GM21367 (cell line): ENCODE data around the gene GOLGA2.

Source experiments
- ATAC-seq: cut with Tn5 transposase; IDR thresholded peaks from one replicate; pipeline ENCODE4 v1.9.1; 2021; ENCODE audit not compliant: unreplicated experiment

GOLGA2 gene

DNA sequence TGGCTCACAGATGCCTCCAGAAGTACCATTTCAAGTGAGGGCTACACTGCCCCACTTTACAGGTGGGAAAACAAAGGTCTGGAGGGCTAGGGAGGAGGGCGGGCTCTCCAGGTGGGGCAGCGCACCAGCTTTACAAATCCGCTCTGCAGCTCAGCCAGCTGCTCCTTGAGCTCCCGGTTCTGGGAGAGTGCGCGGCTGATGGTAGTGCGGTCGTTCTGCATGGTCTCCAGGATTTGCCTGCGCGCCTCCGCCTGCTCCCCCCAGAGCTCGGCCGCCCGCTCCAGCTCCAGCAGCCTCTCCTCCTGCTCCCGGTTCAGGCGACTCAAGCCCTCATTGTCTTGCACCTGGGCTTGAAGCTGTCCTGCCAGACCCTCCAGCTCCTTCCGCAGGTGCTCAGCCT is 15.5 kb downstream of the GOLGA2 start:
- ATAC-seq: no peak

DNA sequence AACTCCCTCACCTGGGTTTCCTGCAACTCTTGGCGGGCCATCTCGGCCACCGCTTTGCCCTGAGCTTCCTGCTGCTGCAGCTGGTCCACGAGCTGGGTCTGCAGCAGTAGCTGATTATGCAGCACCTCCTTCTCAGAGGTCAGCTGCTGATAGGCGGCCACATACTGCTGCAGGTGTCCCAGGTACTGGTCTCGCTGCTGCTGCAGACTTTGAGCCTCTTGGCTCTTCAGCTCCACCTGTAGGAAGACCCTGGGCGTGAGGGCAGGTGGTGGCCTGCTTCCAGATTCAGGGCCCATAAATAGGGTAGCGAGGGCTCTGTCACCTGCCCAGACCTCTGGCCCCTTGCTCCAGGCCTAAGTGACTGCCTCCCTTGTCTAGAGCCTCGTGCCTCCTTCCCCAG is 16.7 kb downstream of the GOLGA2 start:
- ATAC-seq: no peak

DNA sequence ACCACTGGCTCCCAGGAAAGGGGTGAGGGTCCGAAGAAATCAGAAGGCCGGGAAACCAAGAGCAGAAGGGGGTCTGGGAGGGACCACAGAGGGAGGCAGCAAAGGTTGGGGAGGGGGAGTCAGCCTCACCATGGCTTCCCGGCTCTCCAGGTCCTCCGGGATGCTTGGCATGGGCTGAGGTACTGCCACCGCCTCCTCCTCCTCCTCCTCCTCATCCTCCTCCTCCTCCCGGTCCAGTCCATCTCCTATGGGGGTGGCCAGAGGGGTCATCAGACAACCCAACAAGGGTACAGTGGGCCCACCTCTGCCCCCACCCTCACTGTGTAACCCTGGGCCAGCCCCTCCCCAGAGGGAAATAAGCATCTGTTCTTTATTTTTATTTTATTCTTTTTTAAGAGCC is 17.5 kb downstream of the GOLGA2 start:
- no peak for ATAC-seq

DNA sequence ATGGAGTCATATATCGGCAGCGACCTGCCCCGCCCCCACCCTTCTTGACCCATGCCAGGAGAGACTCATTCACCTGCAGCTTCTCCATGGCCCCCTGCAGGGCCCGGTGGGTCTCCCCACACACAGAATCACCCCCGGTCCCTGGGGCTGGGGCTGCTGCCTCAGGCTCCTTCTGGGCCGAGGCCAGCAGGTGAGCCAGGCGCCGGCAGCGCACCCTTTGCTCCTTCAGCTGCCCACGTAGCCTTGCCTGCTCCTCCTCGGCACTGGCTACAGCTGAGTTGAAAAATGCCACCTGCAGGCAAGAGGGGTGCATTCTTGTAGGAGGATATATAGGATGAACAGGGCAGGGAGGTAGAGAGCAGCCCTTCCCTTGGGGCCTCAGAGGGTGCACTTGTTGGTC is 17.9 kb downstream of the GOLGA2 start:
- ATAC-seq: no peak

DNA sequence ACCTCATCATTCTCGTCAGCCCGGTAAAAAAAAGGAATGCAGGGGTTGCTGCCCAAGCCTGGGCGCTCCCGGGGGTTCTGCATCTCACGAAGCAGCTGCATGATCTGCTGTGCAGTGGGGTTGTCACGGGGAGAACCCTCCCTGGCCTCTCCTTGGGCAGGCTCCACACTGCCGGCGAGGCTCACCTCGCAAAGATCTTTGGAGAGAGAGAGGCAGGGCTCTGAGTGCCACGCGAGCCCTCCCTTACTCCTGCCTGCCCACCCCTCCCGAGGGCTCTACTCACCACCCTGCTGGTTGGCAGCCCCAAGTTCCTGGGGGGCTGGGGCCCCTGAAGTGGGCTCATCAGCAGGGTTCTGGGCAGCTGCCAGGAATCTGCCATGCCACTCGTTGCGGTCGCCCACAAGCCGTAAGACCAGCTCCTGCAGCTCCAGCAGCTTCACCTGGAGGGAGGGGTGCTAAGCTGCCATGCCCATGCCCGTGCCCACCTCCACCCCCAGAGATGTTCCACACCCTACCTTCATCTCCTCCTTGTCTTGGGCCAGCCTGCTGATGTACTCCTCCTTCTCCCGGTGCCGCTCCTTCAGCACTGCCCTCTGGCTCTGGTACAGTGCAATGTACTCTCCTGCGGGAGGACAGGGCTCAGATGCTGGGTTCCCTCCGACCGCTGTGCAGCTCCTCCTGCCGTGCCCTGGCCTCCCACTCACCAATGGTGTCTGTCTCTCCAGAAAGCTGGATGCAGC is 18.6 kb downstream of the GOLGA2 start:
- ATAC-seq: no peak

DNA sequence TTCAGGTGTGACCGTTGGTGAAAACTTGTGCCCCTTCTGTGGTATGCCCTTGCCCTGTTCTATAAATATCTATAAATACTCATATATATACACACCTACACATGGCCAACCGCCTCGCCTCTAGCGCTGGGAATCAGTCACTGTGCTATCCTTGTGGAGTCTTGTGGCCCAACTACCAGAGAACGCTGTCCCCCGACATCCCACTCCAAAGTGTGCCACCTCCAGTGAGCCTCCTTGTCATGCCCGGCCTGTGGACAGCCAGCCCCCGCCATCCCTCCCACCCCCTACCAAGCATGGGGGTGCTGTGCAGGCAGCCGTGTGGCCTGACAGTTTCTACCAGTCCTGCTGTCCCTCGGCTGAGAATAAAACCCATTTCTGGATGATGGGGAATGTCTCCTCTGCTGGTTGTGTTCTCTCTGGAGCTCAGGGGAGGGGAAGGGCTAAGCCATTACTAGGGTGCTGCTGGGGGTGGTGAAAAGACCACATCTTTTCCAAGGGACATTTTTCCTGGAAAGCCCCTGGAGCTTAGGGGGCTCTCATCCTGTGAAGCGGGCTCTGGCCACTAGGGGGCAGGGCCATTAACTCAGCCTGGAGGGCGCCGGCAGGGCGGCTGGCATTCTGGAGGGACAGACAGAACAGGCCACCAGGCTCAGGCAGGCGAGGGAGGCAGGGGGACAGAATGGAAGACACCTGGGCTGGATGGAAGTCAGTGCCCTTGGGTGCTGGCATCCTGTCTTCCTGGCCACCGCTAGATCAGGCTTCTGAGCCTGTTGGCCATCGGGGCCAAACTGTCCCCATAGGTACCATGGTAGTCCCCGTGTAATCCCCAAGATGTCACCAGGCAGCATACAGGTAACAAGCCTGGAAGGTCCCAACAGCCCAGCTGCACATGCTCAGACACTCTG is 20.7 kb downstream of the GOLGA2 start:
- ATAC-seq: no peak

DNA sequence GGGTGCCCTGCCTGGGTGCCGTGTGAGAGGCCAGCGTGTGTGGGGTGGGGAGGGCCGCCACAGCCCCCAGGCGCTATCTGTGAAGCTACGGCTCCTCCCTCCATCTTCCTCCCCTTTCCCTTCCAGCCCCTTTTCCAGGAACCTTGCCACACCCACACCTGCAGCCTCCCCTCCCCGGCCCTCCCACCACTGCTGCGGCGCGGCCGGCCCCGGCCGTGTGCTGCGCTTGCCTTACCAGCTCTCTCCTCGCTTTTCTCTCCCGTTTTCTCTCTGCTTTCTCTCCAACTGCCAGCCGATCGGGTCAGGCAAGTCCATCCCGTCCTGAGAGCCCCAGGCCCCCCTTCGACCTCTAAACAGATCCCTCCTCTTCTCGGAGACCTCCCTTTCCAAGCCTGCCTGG is 21.4 kb downstream of the GOLGA2 start:
- ATAC-seq: no peak

DNA sequence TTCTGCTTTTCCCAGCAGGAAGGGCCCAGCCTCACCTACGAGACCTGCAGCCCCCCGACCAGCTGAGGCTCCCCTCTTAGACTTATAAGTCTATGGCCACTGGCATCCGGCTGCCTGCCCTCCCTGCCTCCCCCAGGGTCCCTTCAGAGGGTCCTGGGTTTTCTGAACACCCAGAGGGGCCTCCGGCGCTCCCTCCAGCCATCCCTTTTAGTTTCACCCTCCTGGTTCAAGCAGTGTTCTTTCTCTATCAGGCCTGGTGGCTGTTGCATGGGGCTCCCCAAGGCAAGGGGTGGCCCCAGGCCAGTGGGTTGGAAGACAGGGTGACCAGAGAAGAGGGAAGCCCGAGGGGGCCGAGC is 21.8 kb downstream of the GOLGA2 start:
- no peak for ATAC-seq

DNA sequence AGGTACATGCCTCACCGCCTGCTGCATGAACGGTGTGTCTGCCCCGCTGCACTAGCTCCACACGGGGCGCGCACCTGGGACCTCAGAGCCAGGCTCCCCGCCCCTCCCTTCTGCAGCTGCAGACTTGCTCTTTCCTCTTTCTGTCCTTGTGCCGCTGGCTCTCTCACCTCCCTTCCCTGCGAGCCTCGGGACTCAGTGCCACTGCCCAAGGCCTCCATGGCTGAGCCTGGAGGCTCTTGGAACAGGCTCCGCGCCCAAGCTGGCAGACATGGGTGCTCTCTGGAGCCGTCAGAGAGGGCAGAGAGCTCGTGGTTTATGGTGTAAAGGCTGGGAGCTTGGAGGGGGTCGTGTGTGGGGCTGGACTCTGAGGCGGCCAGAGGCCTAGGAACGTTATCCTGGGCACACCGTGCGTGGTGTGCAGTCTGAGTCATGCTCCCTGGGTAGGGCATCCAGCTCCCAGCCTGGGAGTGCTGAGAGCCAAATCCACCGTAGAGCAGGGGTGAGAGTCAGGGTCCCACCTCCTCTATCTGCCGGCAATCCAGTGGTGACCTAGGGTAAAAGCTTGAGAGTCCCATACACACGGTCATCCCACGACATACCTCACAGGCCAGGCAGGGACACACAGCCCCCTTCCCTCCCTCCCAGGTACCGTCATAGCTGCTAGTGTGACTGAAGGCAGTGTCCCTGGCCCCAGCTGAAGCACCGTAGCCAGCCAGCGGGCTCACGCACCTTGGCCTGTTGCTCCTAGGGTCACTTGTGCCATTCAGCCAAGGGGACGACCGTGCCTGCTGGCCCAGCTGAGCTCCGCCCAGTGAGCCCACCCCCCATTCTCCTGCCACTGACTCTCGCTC is 22.4 kb downstream of the GOLGA2 start:
- no peak for ATAC-seq

DNA sequence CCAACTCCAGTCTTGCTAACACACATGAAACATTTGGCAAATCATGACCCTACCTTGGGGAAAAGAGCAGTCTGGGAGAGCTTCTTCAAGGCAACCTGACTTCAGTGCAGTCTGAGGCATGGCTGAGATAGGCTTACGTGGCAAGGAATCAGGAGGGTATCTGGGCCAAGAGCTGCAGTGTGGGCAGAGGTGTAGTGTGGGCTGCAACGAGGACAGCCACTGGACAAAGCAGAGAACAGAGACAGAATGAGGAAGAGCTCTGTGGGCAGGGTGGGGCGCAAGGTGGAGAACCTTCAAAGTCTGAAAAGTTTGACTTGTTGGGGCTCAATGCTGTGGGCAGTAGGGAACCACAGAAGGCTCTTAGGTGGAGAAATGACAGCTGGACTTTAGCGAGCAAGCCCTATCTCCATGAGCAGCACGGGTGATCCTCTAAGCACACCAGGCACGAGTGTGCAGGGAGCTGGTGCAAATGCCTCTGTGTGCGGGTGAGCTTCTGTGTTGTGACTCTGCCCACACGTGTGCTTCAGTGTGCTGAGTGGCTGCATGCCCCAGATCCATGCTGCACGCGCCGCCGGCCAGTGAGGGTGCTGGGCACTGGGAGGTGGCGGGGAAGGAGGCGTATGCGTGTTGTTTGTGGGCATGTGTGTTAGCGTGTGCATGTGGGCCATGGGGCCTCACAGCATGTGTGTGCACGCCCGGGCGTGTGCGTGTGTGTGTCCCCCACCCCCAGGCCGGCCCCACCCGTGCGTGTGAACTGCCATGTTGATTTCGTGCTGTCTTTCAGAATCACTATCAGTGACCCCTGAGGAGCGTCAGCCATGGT is 23.3 kb downstream of the GOLGA2 start:
- no peak for ATAC-seq

DNA sequence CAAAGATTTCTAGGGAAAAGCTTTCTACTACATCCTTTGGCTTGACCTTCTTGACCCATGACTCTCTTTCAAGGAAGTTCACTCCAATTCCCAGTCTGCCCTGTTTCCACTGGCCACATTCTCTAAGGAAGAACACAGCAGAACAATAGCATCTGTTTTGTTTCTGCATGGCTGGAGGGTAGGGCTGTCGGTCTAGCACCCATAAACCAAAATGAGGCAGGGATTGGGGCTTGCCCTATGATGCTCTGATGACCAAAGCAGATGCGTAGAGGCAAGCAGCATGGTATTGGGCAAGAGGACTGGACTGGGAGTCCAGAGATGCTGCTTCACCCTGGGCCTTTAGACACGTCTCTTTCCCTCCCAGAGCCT is 24.1 kb downstream of the GOLGA2 start:
- ATAC-seq: no peak

DNA sequence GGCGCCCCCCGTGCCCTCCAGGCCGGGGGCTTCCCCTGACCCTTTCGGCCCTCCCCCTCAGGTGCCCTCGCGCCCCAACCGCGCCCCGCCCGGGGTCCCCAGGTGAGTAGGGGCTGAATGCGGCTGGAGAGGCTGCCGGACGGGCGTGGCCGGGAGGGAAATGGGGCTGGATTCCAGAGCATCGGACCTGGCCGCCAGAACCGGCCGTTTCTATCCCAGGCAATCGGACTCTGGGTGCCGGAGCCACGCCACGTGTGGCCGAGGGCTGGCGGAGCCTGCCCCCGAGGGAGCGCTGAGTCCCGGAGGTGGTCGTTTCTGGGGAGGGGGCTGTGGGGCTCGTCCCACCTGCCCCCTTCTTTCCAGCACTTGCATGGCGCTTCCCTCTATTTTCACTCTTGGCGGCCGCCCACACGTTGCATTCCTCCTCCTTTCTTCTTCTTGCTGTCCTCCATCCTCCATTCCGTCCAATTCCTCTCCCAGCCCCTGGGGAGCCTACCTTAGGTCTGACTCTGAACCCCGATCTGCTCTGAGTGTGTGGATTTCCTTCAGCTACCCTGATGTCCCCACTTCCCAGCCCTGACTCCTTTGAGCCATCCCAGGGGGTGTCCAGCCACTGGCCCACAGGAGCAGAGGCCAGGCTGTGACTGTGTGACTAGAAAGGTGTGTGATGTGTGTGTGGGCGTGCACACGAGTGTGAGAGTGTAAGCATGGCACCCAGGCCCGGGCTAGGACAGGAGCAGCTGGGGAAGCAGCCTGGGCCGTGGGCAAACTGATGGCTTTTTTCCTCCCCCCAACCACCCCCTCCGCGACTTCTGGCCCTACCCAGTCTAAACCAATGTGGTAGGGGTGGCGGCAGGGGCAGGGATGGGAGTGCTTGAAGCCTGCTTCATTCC is 24.7 kb downstream of the GOLGA2 start:
- ATAC-seq: peak; percentile 3

DNA sequence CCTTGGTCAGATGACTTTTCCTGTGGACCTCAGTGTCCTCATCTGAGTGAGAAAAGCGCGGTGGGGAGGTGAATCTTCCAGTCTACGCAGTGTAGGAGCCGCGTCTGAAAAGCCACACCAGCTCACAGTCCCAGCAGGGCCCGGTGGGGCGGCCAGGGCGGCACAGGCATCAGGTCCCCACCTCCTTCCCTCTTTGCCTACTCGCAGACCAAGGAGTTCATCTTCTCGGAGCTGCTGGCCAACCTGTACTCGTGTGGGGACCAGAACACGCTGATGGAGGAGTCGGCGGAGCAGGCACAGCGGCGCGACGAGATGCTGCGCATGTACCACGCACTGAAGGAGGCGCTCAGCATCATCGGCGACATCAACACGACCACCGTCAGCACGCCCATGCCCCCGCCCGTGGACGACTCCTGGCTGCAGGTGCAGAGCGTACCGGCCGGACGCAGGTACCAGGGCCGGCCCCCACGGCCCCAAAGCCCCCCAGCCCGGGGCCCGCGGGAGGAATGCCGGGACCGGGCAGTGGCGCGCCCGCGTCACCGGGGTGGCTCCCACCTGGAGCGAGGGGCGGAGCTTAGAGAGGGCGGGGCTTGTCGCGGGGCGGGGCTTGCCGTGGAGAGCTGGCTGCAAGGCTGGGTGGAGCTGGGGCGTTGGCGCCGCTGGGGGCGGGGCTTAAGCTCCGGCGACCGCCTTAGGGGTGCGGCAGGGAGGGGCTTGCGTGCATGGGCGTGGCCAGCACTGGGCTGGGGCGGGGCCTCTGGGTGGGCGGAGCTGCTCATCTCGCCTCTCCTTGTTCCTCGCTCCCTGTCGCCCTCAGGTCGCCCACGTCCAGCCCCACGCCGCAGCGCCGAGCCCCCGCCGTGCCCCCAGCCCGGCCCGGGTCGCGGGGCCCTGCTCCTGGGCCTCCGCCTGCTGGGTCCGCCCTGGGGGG is 25.6 kb downstream of the GOLGA2 start:
- peak; percentile 52 for ATAC-seq

DNA sequence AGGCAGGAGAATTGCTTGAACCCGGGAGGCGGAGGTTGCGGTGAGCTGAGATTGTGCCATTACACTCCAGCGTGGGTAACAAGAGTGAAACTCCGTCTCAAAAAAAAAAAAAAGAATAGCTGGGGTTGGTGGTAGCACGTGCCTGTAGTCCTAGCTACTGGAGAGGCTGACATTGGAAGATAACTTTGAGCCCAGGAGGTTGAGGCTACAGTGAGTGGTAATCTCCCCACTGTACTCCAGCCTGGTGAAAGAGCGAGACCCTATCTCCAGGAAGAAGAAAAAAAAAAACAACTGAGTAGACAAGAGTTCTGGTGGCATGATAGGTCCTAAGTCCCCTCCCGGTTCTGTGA is 26.3 kb downstream of the GOLGA2 start:
- ATAC-seq: no peak

DNA sequence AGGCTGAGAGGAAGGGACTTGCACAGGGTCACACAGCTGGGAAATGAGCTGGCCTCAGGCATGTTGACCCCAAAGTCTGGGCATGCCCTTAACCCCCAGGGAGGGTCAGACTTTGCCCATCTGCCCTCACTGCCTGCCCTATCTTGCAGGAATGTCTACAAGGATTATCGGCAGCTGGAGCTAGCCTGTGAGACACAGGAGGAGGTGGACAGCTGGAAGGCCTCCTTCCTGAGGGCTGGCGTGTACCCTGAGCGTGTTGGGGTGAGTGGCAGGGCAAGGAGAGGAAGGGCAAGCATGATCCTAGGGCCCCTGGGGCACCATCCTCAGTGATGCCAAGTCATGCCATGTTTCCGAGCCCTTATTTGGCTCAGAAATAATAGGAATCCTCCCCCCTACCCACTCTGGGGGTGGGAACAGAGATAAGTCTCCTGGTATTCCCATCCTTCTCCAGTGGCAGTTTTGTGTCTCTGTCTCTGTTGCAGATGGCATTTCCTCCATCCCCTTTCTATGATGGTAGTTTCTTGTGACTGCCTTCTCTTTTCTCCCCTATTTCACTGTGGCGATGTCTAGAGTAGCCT is 28.5 kb downstream of the GOLGA2 start:
- no peak for ATAC-seq

DNA sequence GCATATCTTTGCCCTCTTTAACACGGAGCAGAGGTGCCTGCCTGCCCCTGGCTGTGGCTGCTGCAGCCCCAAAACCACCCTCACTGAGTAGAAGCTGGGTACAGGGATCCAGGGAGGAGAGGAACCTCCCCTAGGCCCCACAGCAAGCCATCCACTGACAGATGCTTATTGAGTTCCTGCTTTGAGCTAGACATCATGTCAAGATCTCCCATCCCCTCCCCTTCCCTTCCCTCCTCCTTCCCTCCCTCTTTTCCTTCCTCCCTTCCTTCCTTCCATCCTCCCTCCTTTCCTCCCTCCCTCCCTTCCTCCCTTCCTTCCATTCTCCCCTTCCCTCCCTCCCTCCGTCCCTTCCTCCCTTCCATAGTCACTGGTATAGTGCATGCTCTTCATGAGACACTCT is 29.3 kb downstream of the GOLGA2 start:
- no peak for ATAC-seq

DNA sequence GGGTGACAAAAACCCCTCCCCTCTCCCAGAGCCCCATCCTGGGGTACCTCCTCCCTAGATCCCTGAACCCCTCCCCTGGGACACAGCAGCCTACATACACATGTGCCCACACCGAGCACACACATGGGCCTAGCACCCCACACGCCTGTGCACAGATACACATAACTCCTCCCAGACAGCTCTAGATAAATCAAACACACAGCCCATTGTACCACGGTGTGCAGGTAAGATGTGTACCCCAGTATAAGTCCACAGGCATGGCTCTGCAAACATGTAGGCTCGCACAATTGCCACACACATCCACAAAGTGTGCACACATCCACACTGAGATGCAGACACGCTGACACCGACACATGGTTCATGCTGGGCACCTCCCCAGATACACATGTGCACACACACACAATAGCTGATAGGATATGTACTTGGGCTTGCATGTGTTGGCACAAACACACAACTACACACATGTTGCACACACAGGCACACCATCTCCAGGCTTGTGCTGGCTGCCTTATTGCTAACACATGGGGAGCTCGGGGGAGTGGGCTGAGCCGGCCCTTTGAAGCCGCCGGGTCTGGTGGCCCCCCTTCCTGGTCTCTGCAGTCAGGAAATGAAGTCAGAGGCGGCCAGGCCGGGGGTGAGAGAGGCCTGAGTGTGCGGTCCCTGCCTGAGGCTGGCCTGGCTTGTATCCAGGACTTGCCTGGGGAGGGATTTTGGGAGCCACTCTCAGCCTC is 30.2 kb downstream of the GOLGA2 start:
- no peak for ATAC-seq

DNA sequence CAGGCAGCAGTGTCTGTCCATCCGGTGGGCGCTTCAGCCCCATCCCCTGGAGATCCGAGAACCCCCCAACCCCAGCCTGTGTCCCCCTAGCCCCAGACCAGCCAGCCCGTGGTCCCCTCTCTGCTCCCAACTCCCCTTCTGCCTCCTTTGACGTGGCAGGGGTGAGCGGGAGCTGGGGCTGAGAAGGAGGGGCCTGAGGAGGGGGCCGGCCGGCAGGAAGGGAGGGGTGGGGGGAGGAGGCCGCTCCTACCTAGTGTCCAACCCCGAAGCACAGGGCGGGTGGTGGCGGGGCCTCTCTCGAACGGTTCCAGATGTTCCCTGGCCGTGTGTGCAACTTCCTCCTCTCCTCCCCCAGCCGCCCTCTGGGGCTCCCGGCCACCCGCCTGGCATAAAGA is 31.0 kb downstream of the GOLGA2 start:
- ATAC-seq: no peak
